Peyer's patch (tissue), 4 donors: ENCODE results near the gene FBXO28. TPM values are rescaled to one million over a fixed set of nuclear protein-coding genes. Genes with fewer than 3 reads are reported as not detected.

ENCODE experiments used
- DNase-seq, 3 donors: peaks; one replicate each; pipeline ENCODE4 v3.0.0-alpha.2; 2017 to 2019
- H3K27ac ChIP-seq, 4 donors: fragments of 200-600 bp; sonication (generic); one replicate each; pipeline ENCODE4 v1.5.1; 2016 to 2019
- H3K27me3 ChIP-seq, 2 donors: fragments of 200-600 bp; sonication (generic); one replicate each; pipeline ENCODE4 v1.5.1; 2019
- H3K36me3 ChIP-seq, 3 donors: fragments of 200-600 bp; sonication (generic); one replicate each; pipeline ENCODE4 v1.5.1; 2016 to 2019
- H3K4me1 ChIP-seq, 4 donors: fragments of 200-600 bp; sonication (generic); one replicate each; pipeline ENCODE4 v1.5.1; 2016 to 2019
- H3K4me3 ChIP-seq, 4 donors: fragments of 200-600 bp; sonication (generic); 1 replicate in 3 of 4; 2 replicates in 1 of 4; pipeline ENCODE4 v1.5.1; 2016 to 2019; ENCODE audit warnings: mild to moderate bottlenecking in 1 of 4
- H3K9me3 ChIP-seq, 4 donors: fragments of 200-600 bp; sonication (generic); one replicate each; pipeline ENCODE4 v1.5.1; 2016 to 2019; ENCODE audit warnings: mild to moderate bottlenecking in 1 of 4
- CTCF ChIP-seq, 6 experiments: fragments of 450-650 bp in 4 of 6; fragments of 200-600 bp in 2 of 6; sonication (generic) in 1 of 6; IDR thresholded peaks; one replicate each; pipeline ENCODE4 v1.5.1; 2017 to 2019; ENCODE audit warnings: antibody characterized with exemption in 6 of 6, mild to moderate bottlenecking in 3 of 6, moderate library complexity in 1 of 6
- POLR2A ChIP-seq, 2 donors: fragments of 450-650 bp; IDR thresholded peaks; one replicate each; pipeline ENCODE4 v1.5.1; 2017; ENCODE audit warnings: antibody characterized with exemption in 2 of 2, mild to moderate bottlenecking in 2 of 2, moderate library complexity in 2 of 2
- total RNA-seq, 4 donors: library from RNA; depleted of rRNA; stranded (reverse); fragments of >200 nt; gene quantifications; one replicate each; pipeline ENCODE4 v1.1.0, GENCODE V29; 2016

The FBXO28 gene
- total RNA-seq, 4 donors from 2014 or later: 20.5 to 34.0 (median 28.5) TPM

DNA sequence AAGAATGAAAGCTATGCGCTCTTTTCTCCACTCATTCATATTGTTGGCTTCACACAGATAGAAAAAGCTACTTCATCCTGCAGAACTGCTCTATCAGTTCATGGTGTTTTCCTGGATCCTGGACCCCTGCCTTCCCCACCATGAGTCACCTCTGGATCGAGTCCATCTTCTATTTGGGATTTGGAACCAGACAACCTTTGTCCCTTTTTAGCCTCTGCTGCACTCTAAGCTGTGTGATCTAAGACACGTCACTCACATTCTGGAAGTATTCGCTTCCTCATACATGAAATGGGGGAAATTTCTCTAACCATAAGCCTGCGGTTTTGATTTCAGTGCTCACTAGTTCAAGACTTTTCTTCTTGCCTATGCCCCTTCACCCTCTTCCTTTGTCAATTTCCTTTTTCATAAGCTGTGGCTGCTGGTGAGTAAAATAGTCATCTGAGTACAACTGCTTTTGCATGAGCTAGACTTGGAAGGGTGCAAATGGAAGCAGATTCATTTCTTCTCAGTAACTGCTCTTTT lies 55.0 kb downstream of the FBXO28 start:
- Histone ChIP-seq H3K9me3 (no peaks in the 10 kb centered on the region), H3K27me3 (no peaks in the 10 kb centered on the region), H3K4me3 (no peak overlapping the region), H3K4me1 (peaks cover 0 to 12% (median 4%) of the 10 kb centered on the region in 4 donors), H3K36me3 (no peaks in the 10 kb centered on the region), H3K27ac (peak overlapping the region in 1 of 4 donors; percentile 48)
- TF ChIP-seq CTCF (IDR thresholded peaks at IDR 0.05): no peak
- TF ChIP-seq POLR2A (IDR thresholded peaks at IDR 0.05): no peak
- DNase-seq: no peak

- H3K4me3 ChIP-seq: no peak overlapping the region
- no peaks in the 10 kb centered on the region for H3K9me3 ChIP-seq
- H3K36me3 ChIP-seq: no peaks in the 10 kb centered on the region
- no peak for TF ChIP-seq CTCF (IDR thresholded peaks at IDR 0.05)
- TF ChIP-seq POLR2A (IDR thresholded peaks at IDR 0.05): no peak
- peaks cover 0 to 12% (median 4%) of the 10 kb centered on the region in 4 donors for H3K4me1 ChIP-seq
- H3K27ac ChIP-seq: no peak overlapping the region
- H3K27me3 ChIP-seq: no peaks in the 10 kb centered on the region
- DNase-seq: no peak
Observed at GRCh38 chr1:224169718-224170270, 55.9 kb downstream of the FBXO28 start.

DNA sequence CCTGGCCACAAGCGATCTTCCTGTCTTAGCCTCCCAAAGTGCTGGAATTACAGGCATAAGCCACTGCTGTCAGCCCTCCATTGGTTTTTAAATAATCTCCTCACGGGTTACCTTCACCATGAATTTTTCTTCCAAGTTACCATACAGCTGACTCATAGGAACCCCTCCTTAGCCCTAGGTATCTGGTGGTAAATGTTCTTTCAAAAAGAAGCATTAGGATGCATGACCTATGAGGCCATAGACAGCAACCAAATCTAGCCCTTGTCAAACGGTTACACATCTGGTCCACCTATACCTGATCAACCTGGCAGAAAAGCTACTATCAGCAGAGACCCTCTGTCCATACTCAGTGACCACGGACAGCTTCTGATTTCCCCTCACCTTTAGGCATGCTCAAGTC lies 56.4 kb downstream of the FBXO28 start:
- Histone ChIP-seq H3K9me3 (no peaks in the 10 kb centered on the region), H3K27me3 (no peaks in the 10 kb centered on the region), H3K4me1 (peaks cover 0 to 12% (median 4%) of the 10 kb centered on the region in 4 donors), H3K4me3 (no peak overlapping the region), H3K27ac (no peak overlapping the region), H3K36me3 (no peaks in the 10 kb centered on the region)
- no peak for DNase-seq
- TF ChIP-seq POLR2A (IDR thresholded peaks at IDR 0.05): no peak
- no peak for TF ChIP-seq CTCF (IDR thresholded peaks at IDR 0.05)

DNA sequence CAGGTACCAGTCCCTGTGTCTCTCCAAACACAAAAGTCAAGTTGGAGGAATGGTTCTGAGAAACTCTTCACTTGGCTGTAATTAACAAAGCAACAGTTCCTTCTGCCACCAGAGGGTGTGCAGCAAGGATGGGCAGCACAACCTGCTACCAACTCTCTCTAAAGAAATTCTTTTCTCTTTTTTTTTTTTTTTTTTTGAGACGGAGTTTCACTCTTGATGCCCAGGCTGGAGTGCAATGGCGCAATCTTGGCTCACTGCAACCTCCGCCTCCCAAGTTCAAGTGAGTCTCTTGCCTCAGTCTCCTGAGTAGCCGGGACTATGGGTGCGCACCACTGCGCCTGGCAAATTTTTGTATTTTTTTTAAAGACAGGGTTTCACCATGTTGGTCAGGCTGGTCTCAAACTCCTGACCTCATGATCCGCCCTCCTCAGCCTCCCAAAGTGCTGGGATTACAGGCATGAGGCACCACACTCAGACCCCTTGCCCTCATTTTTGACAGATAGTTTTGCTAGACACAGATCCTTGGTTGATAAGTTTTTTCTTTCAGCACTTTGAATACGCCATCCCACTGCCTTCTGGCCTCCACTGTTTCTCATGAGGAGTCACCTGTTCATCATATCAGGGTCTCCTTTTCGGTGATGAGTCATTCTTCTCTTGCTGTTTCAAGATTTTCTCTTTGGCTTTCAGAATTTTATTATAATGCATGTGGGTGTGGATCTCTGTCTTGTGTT lies 57.0 kb downstream of the FBXO28 start:
- H3K27me3 ChIP-seq: no peaks in the 10 kb centered on the region
- H3K36me3 ChIP-seq: no peaks in the 10 kb centered on the region
- peaks cover 0 to 12% (median 4%) of the 10 kb centered on the region in 4 donors for H3K4me1 ChIP-seq
- DNase-seq: peak in 2 of 3 donors; percentile 34 to 65
- no peaks in the 10 kb centered on the region for H3K9me3 ChIP-seq
- no peak overlapping the region for H3K4me3 ChIP-seq
- TF ChIP-seq POLR2A (IDR thresholded peaks at IDR 0.05) (no peak), CTCF (IDR thresholded peaks at IDR 0.05) (peak in 5 of 6 experiments; percentile 6 to 68 (median 61))
- H3K27ac ChIP-seq: no peak overlapping the region

GRCh38 chr1:224172229-224172628 lies 58.3 kb downstream of the FBXO28 start:
- no peak overlapping the region for H3K27ac ChIP-seq
- no peaks in the 10 kb centered on the region for H3K27me3 ChIP-seq
- H3K9me3 ChIP-seq: no peaks in the 10 kb centered on the region
- no peak overlapping the region for H3K4me3 ChIP-seq
- no peak for TF ChIP-seq POLR2A (IDR thresholded peaks at IDR 0.05)
- no peak for TF ChIP-seq CTCF (IDR thresholded peaks at IDR 0.05)
- H3K36me3 ChIP-seq: no peaks in the 10 kb centered on the region
- peaks cover 0 to 12% (median 4%) of the 10 kb centered on the region in 4 donors for H3K4me1 ChIP-seq
- no peak for DNase-seq
